GM19035 (cell line): ENCODE results near the gene SV2A.

ENCODE experiments used
- ATAC-seq: cut with Tn5 transposase; IDR thresholded peaks from one replicate; pipeline ENCODE4 v1.9.1; 2021; ENCODE audit not compliant: unreplicated experiment

Gene SV2A

GRCh38 chr1:149931212-149931790 is 13.7 kb upstream of the SV2A start:
- ATAC-seq, result no peak

GRCh38 chr1:149929856-149930255 is 12.2 kb upstream of the SV2A start:
- no peak for ATAC-seq

- ATAC-seq, result no peak
These were observed 10.7 kb upstream of the SV2A start for GRCh38 chr1:149928401-149928724.

GRCh38 chr1:149927563-149928400 is 10.1 kb upstream of the SV2A start, which contains the start of gene SF3B4:
Gene SF3B4, minus strand, starts transcription at chr1:149927803. Its CDS starts 44 bp downstream, at chr1:149927759.
- peak; percentile 98 for ATAC-seq

GRCh38 chr1:149927056-149927562 is 9.5 kb upstream of the SV2A start:
- no peak for ATAC-seq

- no peak for ATAC-seq
These were observed 8.7 kb upstream of the SV2A start for GRCh38 chr1:149926296-149926695.

- no peak for ATAC-seq
These were observed 8.1 kb upstream of the SV2A start for GRCh38 chr1:149925751-149926150.

- ATAC-seq, result no peak
These were observed 7.7 kb upstream of the SV2A start for GRCh38 chr1:149925345-149925744.

GRCh38 chr1:149923626-149924025 is 6.0 kb upstream of the SV2A start:
- no peak for ATAC-seq

GRCh38 chr1:149916898-149917252 is 769 bp downstream of the SV2A start:
- ATAC-seq, result no peak

GRCh38 chr1:149916193-149916897 is 1.3 kb downstream of the SV2A start:
- no peak for ATAC-seq

GRCh38 chr1:149915429-149916192 is 2.0 kb downstream of the SV2A start:
- ATAC-seq, result no peak

- no peak for ATAC-seq
These were observed 3.1 kb downstream of the SV2A start for GRCh38 chr1:149914545-149914944.

GRCh38 chr1:149906570-149907075 is 11.0 kb downstream of the SV2A start:
- no peak for ATAC-seq

GRCh38 chr1:149903836-149904491 is 13.7 kb downstream of the SV2A start:
- no peak for ATAC-seq

GRCh38 chr1:149899460-149900284 is 18.0 kb downstream of the SV2A start, which contains the start of gene BOLA1:
Gene BOLA1, plus strand, starts transcription at chr1:149899568. Its CDS starts 492 bp downstream, at chr1:149900060.
- ATAC-seq, result peak; percentile 89

- ATAC-seq, result no peak
These were observed 21.1 kb downstream of the SV2A start for GRCh38 chr1:149896575-149896974.

- no peak for ATAC-seq
These were observed 28.7 kb downstream of the SV2A start for GRCh38 chr1:149888999-149889289.

- ATAC-seq, result peak; percentile 14
These were observed 29.2 kb downstream of the SV2A start for GRCh38 chr1:149888247-149888998.
